ENCODE data around the gene CRYBB2.
"Not testable (repeated sequence)": the region's sequence is repeated elsewhere in the genome, so short reads cannot be mapped to it uniquely, and the experiment has no call there.

DNA sequence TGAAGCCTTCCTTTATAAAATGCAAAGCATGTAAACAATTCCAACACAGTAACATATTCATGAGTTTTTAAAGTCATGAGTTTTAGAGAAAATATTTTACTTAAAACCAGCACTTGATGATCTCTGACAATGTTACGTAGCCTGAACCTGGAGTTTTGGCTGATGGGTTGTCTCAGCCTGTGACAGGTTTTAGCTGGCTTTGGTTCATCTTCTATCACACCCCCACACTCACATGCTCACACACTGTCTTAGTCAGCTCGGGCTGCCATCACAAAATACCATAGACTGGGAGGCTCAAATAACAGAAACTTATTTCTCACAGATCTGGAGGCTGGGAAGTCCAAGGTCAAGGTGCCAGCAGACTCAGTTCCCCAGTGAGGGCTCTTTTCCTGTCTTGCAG is 50.6 kb downstream of the CRYBB2 start:
- TF ChIP-seq, protein P1, sequence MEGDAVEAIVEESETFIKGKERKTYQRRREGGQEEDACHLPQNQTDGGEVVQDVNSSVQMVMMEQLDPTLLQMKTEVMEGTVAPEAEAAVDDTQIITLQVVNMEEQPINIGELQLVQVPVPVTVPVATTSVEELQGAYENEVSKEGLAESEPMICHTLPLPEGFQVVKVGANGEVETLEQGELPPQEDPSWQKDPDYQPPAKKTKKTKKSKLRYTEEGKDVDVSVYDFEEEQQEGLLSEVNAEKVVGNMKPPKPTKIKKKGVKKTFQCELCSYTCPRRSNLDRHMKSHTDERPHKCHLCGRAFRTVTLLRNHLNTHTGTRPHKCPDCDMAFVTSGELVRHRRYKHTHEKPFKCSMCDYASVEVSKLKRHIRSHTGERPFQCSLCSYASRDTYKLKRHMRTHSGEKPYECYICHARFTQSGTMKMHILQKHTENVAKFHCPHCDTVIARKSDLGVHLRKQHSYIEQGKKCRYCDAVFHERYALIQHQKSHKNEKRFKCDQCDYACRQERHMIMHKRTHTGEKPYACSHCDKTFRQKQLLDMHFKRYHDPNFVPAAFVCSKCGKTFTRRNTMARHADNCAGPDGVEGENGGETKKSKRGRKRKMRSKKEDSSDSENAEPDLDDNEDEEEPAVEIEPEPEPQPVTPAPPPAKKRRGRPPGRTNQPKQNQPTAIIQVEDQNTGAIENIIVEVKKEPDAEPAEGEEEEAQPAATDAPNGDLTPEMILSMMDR (IDR thresholded peaks at IDR 0.05; ENCODE audit: low read depth, low read length, poor library complexity, severe bottlenecking): not testable (repeated sequence)
- not testable (repeated sequence) for TF ChIP-seq EZH2phosphoT487 (IDR thresholded peaks at IDR 0.05; ENCODE audit: borderline replicate concordance, low read length)
